Measurements from ENCODE around the gene MPHOSPH10.
"Not testable (repeated sequence)": the region's sequence is repeated elsewhere in the genome, so short reads cannot be mapped to it uniquely, and the experiment has no call there.

Gene MPHOSPH10

GRCh38 chr2:71157124-71157793 lies 26.8 kb downstream of the MPHOSPH10 start:
- no peak for DNase-seq (ENCODE audit: extremely low read depth, insufficient read length)
- TF ChIP-seq CTCF (IDR thresholded peaks at IDR 0.05; ENCODE audit: insufficient read depth, low read length, poor library complexity, severe bottlenecking) = peak; percentile 77
- H3K4me3 ChIP-seq (replicated peaks; ENCODE audit: low read depth, low read length) = no peak overlapping the region
- H3K27me3 ChIP-seq (replicated peaks; ENCODE audit: control insufficient read depth, insufficient read depth, low read length) = no peaks in the 10 kb centered on the region
- no peaks in the 10 kb centered on the region for H3K36me3 ChIP-seq (ENCODE audit: control insufficient read depth, insufficient read depth, low read length)

- no peak for TF ChIP-seq CTCF (IDR thresholded peaks at IDR 0.05; ENCODE audit: insufficient read depth, low read length, poor library complexity, severe bottlenecking)
- H3K36me3 ChIP-seq (ENCODE audit: control insufficient read depth, insufficient read depth, low read length) = no peaks in the 10 kb centered on the region
- no peaks in the 10 kb centered on the region; the same call in 1 of the 2 replicates for H3K27me3 ChIP-seq (replicated peaks; ENCODE audit: control insufficient read depth, insufficient read depth, low read length)
- no peak for DNase-seq (ENCODE audit: extremely low read depth, insufficient read length)
- H3K4me3 ChIP-seq (replicated peaks; ENCODE audit: low read depth, low read length) = no peak overlapping the region
Measured at GRCh38 chr2:71166812-71167211, 36.4 kb downstream of the MPHOSPH10 start.

GRCh38 chr2:71173096-71173495 lies 42.7 kb downstream of the MPHOSPH10 start:
- no peak for TF ChIP-seq CTCF (IDR thresholded peaks at IDR 0.05; ENCODE audit: insufficient read depth, low read length, poor library complexity, severe bottlenecking)
- H3K36me3 ChIP-seq (ENCODE audit: control insufficient read depth, insufficient read depth, low read length) = no peaks in the 10 kb centered on the region
- no peak for DNase-seq (ENCODE audit: extremely low read depth, insufficient read length)
- no peak overlapping the region for H3K4me3 ChIP-seq (replicated peaks; ENCODE audit: low read depth, low read length)
- peaks cover 1% of the 10 kb centered on the region; the same call in 1 of the 2 replicates for H3K27me3 ChIP-seq (replicated peaks; ENCODE audit: control insufficient read depth, insufficient read depth, low read length)

- Histone ChIP-seq H3K36me3 (ENCODE audit: control insufficient read depth, insufficient read depth, low read length) (no peaks in the 10 kb centered on the region), H3K4me3 (replicated peaks; ENCODE audit: low read depth, low read length) (no peak overlapping the region), H3K27me3 (replicated peaks; ENCODE audit: control insufficient read depth, insufficient read depth, low read length) (peaks cover 1% of the 10 kb centered on the region; the same call in 1 of the 2 replicates)
- TF ChIP-seq CTCF (IDR thresholded peaks at IDR 0.05; ENCODE audit: insufficient read depth, low read length, poor library complexity, severe bottlenecking) = no peak
- DNase-seq (ENCODE audit: extremely low read depth, insufficient read length) = no peak
Measured at GRCh38 chr2:71174207-71174606, 43.8 kb downstream of the MPHOSPH10 start.

GRCh38 chr2:71178836-71179235 lies 48.4 kb downstream of the MPHOSPH10 start:
- not testable (repeated sequence) for H3K36me3 ChIP-seq (ENCODE audit: control insufficient read depth, insufficient read depth, low read length); H3K4me3 ChIP-seq (replicated peaks; ENCODE audit: low read depth, low read length); DNase-seq (ENCODE audit: extremely low read depth, insufficient read length); H3K27me3 ChIP-seq (replicated peaks; ENCODE audit: control insufficient read depth, insufficient read depth, low read length)

GRCh38 chr2:71181316-71181715 lies 50.9 kb downstream of the MPHOSPH10 start:
- no peak for DNase-seq (ENCODE audit: extremely low read depth, insufficient read length)
- Histone ChIP-seq H3K4me3 (replicated peaks; ENCODE audit: low read depth, low read length) (no peak overlapping the region), H3K36me3 (ENCODE audit: control insufficient read depth, insufficient read depth, low read length) (no peaks in the 10 kb centered on the region), H3K27me3 (replicated peaks; ENCODE audit: control insufficient read depth, insufficient read depth, low read length) (no peaks in the 10 kb centered on the region)
- TF ChIP-seq CTCF (IDR thresholded peaks at IDR 0.05; ENCODE audit: insufficient read depth, low read length, poor library complexity, severe bottlenecking) = no peak

- not testable (repeated sequence) for H3K27me3 ChIP-seq (replicated peaks; ENCODE audit: control insufficient read depth, insufficient read depth, low read length); DNase-seq (ENCODE audit: extremely low read depth, insufficient read length); H3K36me3 ChIP-seq (ENCODE audit: control insufficient read depth, insufficient read depth, low read length); H3K4me3 ChIP-seq (replicated peaks; ENCODE audit: low read depth, low read length)
Measured at GRCh38 chr2:71183306-71184115, 53.1 kb downstream of the MPHOSPH10 start.
